Measurements from ENCODE around the gene GPX7.

- no peak for TF ChIP-seq POLR2A (IDR thresholded peaks at IDR 0.05)
- TF ChIP-seq POLR2AphosphoS5 (IDR thresholded peaks at IDR 0.05): no peak
- TF ChIP-seq, protein P1, sequence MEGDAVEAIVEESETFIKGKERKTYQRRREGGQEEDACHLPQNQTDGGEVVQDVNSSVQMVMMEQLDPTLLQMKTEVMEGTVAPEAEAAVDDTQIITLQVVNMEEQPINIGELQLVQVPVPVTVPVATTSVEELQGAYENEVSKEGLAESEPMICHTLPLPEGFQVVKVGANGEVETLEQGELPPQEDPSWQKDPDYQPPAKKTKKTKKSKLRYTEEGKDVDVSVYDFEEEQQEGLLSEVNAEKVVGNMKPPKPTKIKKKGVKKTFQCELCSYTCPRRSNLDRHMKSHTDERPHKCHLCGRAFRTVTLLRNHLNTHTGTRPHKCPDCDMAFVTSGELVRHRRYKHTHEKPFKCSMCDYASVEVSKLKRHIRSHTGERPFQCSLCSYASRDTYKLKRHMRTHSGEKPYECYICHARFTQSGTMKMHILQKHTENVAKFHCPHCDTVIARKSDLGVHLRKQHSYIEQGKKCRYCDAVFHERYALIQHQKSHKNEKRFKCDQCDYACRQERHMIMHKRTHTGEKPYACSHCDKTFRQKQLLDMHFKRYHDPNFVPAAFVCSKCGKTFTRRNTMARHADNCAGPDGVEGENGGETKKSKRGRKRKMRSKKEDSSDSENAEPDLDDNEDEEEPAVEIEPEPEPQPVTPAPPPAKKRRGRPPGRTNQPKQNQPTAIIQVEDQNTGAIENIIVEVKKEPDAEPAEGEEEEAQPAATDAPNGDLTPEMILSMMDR (IDR thresholded peaks at IDR 0.05): no peak
Measured at GRCh38 chr1:52613636-52614373, 11.6 kb downstream of the GPX7 start.

All from breast epithelium (tissue), 3 donors.